Neural progenitor cell (in vitro differentiated cells): ENCODE data around the gene SMTN.

Experiments used
- CTCF ChIP-seq: fragments of 200-600 bp; sonication (generic); IDR thresholded peaks from 2 replicates; pipeline ENCODE4 v1.5.1; 2017; ENCODE audit warnings: antibody characterized with exemption, mild to moderate bottlenecking
- EZH2 ChIP-seq: fragments of 200-600 bp; sonication (generic); IDR thresholded peaks from 2 replicates; pipeline ENCODE4 v1.6.1; 2017; ENCODE audit warnings: antibody characterized with exemption, mild to moderate bottlenecking, moderate library complexity

GRCh38 chr22:31040542-31041398 is 40.3 kb upstream of the SMTN start:
- TF ChIP-seq CTCF, result no peak
- no peak for TF ChIP-seq EZH2
